Kidney (tissue), 14 donors: ENCODE data around the gene PRKCE. TPM values are rescaled to one million over a fixed set of nuclear protein-coding genes. Genes with fewer than 3 reads are reported as not detected.

Experiments used
- DNase-seq, 5 donors: peaks; one replicate each; pipeline ENCODE4 v3.0.0-alpha.2; 2013 to 2020
- FAIRE-seq: peaks from 2 replicates; lab custom pipeline; 2012; peaks lifted over from hg19 to GRCh38; lab: Jason Lieb, UNC
- H3K27ac ChIP-seq, 2 donors: one replicate each; pipeline ENCODE4 v1.7.0; 2013; ENCODE audit warnings: low read depth in 2 of 2, low read length in 2 of 2, inconsistent platforms in 1 of 2
- H3K27me3 ChIP-seq: one replicate; pipeline ENCODE4 v1.7.1; 2013; ENCODE audit warnings: low read length, inconsistent platforms; ENCODE audit not compliant: control insufficient read depth, insufficient read depth
- H3K36me3 ChIP-seq, 3 donors: one replicate each; pipeline versions ENCODE4 v1.7.0 to v1.7.1; 2013; ENCODE audit warnings: low read length in 3 of 3, control low read depth in 1 of 3, inconsistent platforms in 1 of 3; ENCODE audit not compliant: insufficient read depth in 3 of 3, control insufficient read depth in 2 of 3
- H3K4me1 ChIP-seq, 3 donors: one replicate each; pipeline versions ENCODE4 v1.7.0 to v1.7.1; 2013; ENCODE audit warnings: low read length in 3 of 3, inconsistent platforms in 1 of 3, low read depth in 1 of 3; ENCODE audit not compliant: control insufficient read depth in 2 of 3, insufficient read depth in 2 of 3
- H3K4me3 ChIP-seq, 3 donors: one replicate each; pipeline versions ENCODE4 v1.7.0 to v1.8.1; 2013; ENCODE audit warnings: low read length in 3 of 3, control low read depth in 1 of 3, inconsistent platforms in 1 of 3
- H3K9ac ChIP-seq, 3 donors: one replicate each; pipeline versions ENCODE4 v1.7.0 to v1.7.1; 2013; ENCODE audit warnings: low read length in 3 of 3, control low read depth in 1 of 3, inconsistent platforms in 1 of 3
- H3K9me3 ChIP-seq, 3 donors: one replicate each; pipeline versions ENCODE4 v1.7.0 to v1.7.1; 2013; ENCODE audit warnings: low read length in 3 of 3, control low read depth in 1 of 3, inconsistent platforms in 1 of 3; ENCODE audit not compliant: control insufficient read depth in 2 of 3, insufficient read depth in 1 of 3
- CTCF ChIP-seq: IDR thresholded peaks from 3 replicates; pipeline ENCODE4 v1.5.1; 2012; ENCODE audit warnings: mild to moderate bottlenecking, moderate library complexity, borderline replicate concordance; ENCODE audit not compliant: insufficient read depth; ENCODE audit errors: extremely low read depth
- intact Hi-C: fragments of 100-400 bp; cut with DNase I; formaldehyde crosslinking; loops from one replicate; pipeline ENCODE4 v1.11.1; 2022
- polyA plus RNA-seq: library from polyadenylated mRNA; stranded (reverse); fragments of 350-450 nt; fragmentation: Illumina TruSeq; extraction: RNeasy Lipid Tissue Mini Kit (QIAGEN cat#74804); gene quantifications from one replicate; pipeline ENCODE4 v1.2.3, GENCODE V29; 2014; ENCODE audit warnings: low read depth, low replicate concordance; ENCODE audit not compliant: insufficient read depth
- total RNA-seq: library from RNA; stranded (reverse); fragmentation: NEBNext Ultra II Directional; extraction: Animal tissue kit (Norgen Biotek cat#: 25700); gene quantifications from one replicate; pipeline ENCODE4 v1.2.1, GENCODE V29; 2021
- donor health status: control.
- donor health status: control.
- donor health status: control.
- donor health status: control.
- donor health status: control.
- donor health status: DM: yes; HTN: yes; CAD: no.
- donor health status: Normal renal cell carcinoma (clear cell type).

The PRKCE gene
- total and polyA plus RNA-seq, 2 donors from 2014 or later: 11.1 to 27.3 TPM

GRCh38 chr2:45676088-45676487, 24.6 kb downstream of the PRKCE start:
- peaks cover 0 to 26% (median 17%) of the 10 kb centered on the region in 3 donors for H3K4me1 ChIP-seq
- DNase-seq: no peak

GRCh38 chr2:45678791-45679348, 27.4 kb downstream of the PRKCE start:
- Histone ChIP-seq H3K36me3 (no peaks in the 10 kb centered on the region), H3K4me3 (no peak overlapping the region), H3K9me3 (no peaks in the 10 kb centered on the region), H3K4me1 (peaks cover 0 to 28% (median 19%) of the 10 kb centered on the region in 3 donors), H3K27ac (no peak overlapping the region), H3K27me3 (no peaks in the 10 kb centered on the region), H3K9ac (no peak overlapping the region)
- intact Hi-C loops: no loop called here
- no peak for TF ChIP-seq CTCF
- FAIRE-seq (no peak), DNase-seq (no peak)

More at GRCh38 chr2:45676088-45676487, 24.6 kb downstream of the PRKCE start:
- TF ChIP-seq CTCF: no peak
- no peaks in the 10 kb centered on the region for H3K36me3 ChIP-seq
- intact Hi-C loops: no loop called here
- H3K9me3 ChIP-seq: no peaks in the 10 kb centered on the region
- H3K27me3 ChIP-seq: no peaks in the 10 kb centered on the region
- H3K27ac ChIP-seq: peak overlapping the region; percentile 89 to 93
- FAIRE-seq: no peak
- no peak overlapping the region for H3K4me3 ChIP-seq
- peak overlapping the region in 1 of 3 donors; percentile 14 for H3K9ac ChIP-seq

DNA sequence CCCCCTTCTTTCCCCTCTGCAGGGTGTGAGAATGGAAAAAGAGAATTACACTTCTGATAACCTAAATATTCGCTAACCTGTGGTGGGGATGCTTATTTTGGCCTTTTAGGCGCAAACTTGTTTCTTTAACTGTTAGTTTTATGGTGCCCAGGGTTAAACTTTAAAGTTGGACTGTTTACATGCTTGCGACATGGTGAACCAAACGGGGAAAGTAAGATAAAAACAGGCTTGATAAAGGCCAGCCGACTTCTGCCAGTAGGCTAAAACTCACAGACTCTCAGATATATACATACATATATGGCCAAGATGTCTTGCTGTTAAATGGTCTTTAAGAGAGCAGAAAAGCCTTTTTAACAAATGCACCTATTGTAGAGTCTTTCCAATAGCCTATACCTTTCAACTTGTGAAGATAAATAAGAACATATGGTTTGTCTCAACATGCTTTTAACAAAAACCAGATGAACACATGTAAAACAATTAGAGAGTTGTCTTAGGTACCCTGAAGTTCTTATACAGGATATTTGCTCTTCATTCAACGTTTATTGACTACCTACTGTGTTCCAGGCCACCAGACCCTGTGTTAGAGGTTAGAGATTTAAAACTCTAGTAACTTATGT, 29.0 kb downstream of the PRKCE start:
- H3K4me1 ChIP-seq: peaks cover 0 to 16% (median 16%) of the 10 kb centered on the region in 3 donors
- FAIRE-seq (no peak), DNase-seq (no peak)
- H3K9me3 ChIP-seq: no peaks in the 10 kb centered on the region
- TF ChIP-seq CTCF: no peak
- no peak overlapping the region for H3K27ac ChIP-seq
- no peaks in the 10 kb centered on the region for H3K36me3 ChIP-seq
- no peak overlapping the region for H3K9ac ChIP-seq
- intact Hi-C loops: no loop called here
- H3K27me3 ChIP-seq: no peaks in the 10 kb centered on the region
- no peak overlapping the region for H3K4me3 ChIP-seq
